GM12873 (cell line): ENCODE data around the gene CDRT4.

Experiments
- TF ChIP-seq, protein P1 (sequence below): IDR thresholded peaks from 2 replicates; pipeline ENCODE4 v1.5.1; 2012; ENCODE audit warnings: low read depth, mild to moderate bottlenecking, moderate library complexity, low read length, control low read depth; ENCODE audit not compliant: insufficient read depth; ENCODE audit errors: missing control alignments

CDRT4 gene

GRCh38 chr17:15492186-15492585 lies 24.8 kb upstream of the CDRT4 start:
- TF ChIP-seq, protein P1, sequence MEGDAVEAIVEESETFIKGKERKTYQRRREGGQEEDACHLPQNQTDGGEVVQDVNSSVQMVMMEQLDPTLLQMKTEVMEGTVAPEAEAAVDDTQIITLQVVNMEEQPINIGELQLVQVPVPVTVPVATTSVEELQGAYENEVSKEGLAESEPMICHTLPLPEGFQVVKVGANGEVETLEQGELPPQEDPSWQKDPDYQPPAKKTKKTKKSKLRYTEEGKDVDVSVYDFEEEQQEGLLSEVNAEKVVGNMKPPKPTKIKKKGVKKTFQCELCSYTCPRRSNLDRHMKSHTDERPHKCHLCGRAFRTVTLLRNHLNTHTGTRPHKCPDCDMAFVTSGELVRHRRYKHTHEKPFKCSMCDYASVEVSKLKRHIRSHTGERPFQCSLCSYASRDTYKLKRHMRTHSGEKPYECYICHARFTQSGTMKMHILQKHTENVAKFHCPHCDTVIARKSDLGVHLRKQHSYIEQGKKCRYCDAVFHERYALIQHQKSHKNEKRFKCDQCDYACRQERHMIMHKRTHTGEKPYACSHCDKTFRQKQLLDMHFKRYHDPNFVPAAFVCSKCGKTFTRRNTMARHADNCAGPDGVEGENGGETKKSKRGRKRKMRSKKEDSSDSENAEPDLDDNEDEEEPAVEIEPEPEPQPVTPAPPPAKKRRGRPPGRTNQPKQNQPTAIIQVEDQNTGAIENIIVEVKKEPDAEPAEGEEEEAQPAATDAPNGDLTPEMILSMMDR, result no peak

DNA sequence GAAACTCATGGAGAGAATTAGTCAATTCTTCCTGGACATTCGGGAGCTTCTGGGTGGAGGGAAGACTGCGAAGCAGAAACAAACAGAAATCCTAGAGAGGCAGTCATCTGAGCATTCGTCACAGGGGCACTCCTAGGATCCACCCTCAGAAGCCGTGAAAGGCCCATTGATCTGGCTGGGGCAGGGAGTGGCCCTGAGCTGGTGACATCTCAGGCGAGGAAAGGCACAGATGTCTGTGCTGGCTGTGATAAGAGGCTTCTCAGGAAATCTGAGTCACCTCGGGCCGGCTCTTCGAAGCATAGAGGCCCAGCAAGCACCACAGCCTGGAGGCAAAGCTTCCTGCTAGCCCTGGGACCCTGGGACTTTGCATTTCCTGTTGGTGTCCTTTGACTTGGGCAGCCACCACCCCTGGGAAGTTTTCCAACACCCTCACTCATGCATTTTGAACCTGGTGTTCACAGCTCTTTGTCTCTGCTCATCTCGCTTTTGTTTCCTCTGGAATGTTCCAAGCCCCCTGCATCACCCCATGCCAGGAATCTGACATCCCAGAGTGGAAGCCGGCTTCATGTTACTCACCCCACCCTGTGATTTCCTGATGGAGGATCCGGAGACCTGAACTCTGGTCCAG lies 23.3 kb upstream of the CDRT4 start:
- TF ChIP-seq, protein P1, result no peak

DNA sequence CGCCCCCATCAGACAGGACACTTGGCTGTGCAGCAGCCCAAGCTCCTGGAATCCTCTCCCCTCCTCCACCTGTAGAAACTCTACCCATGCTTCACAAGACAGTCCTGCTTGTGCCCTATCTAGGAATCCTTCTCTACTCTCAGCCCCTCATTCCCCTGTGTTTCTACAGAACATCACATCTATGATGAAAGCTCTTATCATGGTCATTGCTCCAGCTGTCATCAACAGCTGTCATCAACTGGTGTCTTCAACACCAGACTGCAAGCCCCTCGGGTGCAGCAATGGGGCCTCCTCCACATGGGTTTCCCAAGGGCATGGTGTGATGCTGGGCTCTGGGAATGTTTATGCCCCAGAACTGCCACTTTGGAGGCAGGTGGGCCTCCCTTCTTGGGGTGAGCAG lies 21.1 kb upstream of the CDRT4 start:
- TF ChIP-seq, protein P1, result no peak

GRCh38 chr17:15485045-15485444 lies 17.6 kb upstream of the CDRT4 start:
- TF ChIP-seq, protein P1, result no peak

DNA sequence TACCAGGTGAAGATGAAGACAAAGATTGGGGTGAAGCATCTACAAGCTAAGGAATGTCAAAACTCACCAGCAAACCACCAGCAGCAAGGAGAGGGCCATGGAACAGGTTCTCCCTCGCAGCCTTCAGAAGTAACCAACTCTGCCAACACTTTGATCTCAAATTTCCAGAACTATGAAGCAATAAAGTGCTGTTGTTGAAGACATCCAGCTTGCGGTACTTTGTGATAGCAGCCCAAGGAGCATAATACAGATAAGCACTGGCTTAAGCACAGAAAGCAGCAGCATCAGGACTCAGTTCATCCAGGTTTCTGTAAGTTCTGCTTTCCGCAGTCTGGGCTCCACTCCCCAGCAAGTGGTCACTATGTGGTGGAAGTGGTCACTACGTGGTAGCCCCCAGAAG lies 16.0 kb upstream of the CDRT4 start:
- TF ChIP-seq, protein P1, result no peak

GRCh38 chr17:15482476-15482875 lies 15.1 kb upstream of the CDRT4 start:
- TF ChIP-seq, protein P1, result no peak

DNA sequence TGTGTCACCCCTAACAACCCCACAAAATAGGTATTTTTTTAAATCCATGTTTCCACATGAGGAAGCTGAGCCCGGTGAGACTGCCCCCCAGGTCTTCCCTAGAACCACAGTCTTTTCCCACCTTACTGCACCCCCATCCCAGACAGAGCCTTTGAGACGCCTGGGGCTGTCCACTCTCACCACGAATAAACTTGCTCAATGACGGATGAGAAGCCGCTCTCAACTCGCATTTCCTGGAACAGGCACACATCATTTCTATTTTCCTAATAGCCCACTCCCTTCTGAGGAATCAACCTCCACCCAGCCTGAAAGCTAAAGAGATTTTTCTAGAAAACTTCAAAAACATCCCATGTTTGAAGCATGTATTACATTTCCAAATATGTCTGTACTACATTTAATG lies 14.1 kb upstream of the CDRT4 start:
- TF ChIP-seq, protein P1, result no peak
